WTC11 (cell line): ENCODE results near the gene RBM47. TPM values are rescaled to one million over a fixed set of nuclear protein-coding genes. Genes with fewer than 3 reads are reported as not detected.

Experiments used
- ATAC-seq: fragments of 200-7000 bp; cut with Tn5 transposase; 2 replicates; pipeline ENCODE4 v1.10.0; 2021; ENCODE audit warnings: mild to moderate bottlenecking, moderate library complexity
- CTCF ChIA-PET: fragments of 300-600 bp; sonication (Branson Sonifier 250); formaldehyde crosslinking; loops from one replicate; lab custom pipeline; 2021; ENCODE audit warnings: antibody characterized with exemption; lab: Charles Lee
- POLR2A ChIA-PET: fragments of 350-600 bp; sonication (Branson Sonifier 250); formaldehyde crosslinking; loops from one replicate; lab custom pipeline; 2021; ENCODE audit warnings: antibody characterized with exemption; lab: Charles Lee
- DNase-seq: peaks from one replicate; pipeline ENCODE4 v3.0.0; 2021; ENCODE audit warnings: low spot score
- H3K27ac Mint-ChIP-seq: 2 replicates; pipeline ENCODE4 v1.8.0; 2021; ENCODE audit warnings: mixed read lengths
- H3K27me3 Mint-ChIP-seq: 2 replicates; pipeline ENCODE4 v1.8.0; 2021; ENCODE audit warnings: low read depth, mild to moderate bottlenecking, moderate library complexity, mixed read lengths
- H3K36me3 Mint-ChIP-seq: 2 replicates; pipeline ENCODE4 v1.8.0; 2021; ENCODE audit warnings: mixed read lengths
- H3K4me1 Mint-ChIP-seq: 2 replicates; pipeline ENCODE4 v1.8.0; 2022; ENCODE audit warnings: mixed read lengths
- H3K4me3 Mint-ChIP-seq: 2 replicates; pipeline ENCODE4 v1.8.0; 2021; ENCODE audit warnings: mild to moderate bottlenecking, moderate library complexity, mixed read lengths
- H3K9me3 Mint-ChIP-seq: 2 replicates; pipeline ENCODE4 v1.8.0; 2021; ENCODE audit warnings: mixed read lengths
- CBFB ChIP-seq: sonication (generic); formaldehyde crosslinking; IDR thresholded peaks from 2 replicates; pipeline ENCODE4 v1.8.1; 2022; ENCODE audit warnings: mild to moderate bottlenecking, low read depth, missing genetic modification reagents
- EMX1 ChIP-seq: fragments of 250-450 bp; sonication (Bioruptor Pico); IDR thresholded peaks from 2 replicates; pipeline ENCODE4 v1.8.0; 2021; ENCODE audit warnings: mild to moderate bottlenecking
- FOXP1 ChIP-seq: sonication (generic); formaldehyde crosslinking; IDR thresholded peaks from 2 replicates; pipeline ENCODE4 v1.8.0; 2022; ENCODE audit warnings: missing genetic modification reagents, mild to moderate bottlenecking, moderate library complexity, borderline replicate concordance
- IRF2 ChIP-seq: sonication (generic); formaldehyde crosslinking; IDR thresholded peaks from 2 replicates; pipeline ENCODE4 v1.8.0; 2022; ENCODE audit warnings: low read depth, missing genetic modification reagents, borderline replicate concordance
- JAZF1 ChIP-seq: fragments of 250-450 bp; sonication (Bioruptor Pico); IDR thresholded peaks from 2 replicates; pipeline ENCODE4 v1.9.0; 2021; ENCODE audit warnings: moderate library complexity, mild to moderate bottlenecking, inconsistent platforms
- KAT7 ChIP-seq: sonication (generic); formaldehyde crosslinking; IDR thresholded peaks from 2 replicates; pipeline ENCODE4 v1.8.1; 2023; ENCODE audit warnings: missing genetic modification reagents, mild to moderate bottlenecking, borderline replicate concordance
- MXD4 ChIP-seq: fragments of 250-450 bp; sonication (Bioruptor Pico); IDR thresholded peaks from 2 replicates; pipeline ENCODE4 v1.8.0; 2021; ENCODE audit warnings: mild to moderate bottlenecking, moderate library complexity, borderline replicate concordance
- NFE2L1 ChIP-seq: sonication (generic); formaldehyde crosslinking; IDR thresholded peaks from 2 replicates; pipeline ENCODE4 v1.8.1; 2023; ENCODE audit warnings: missing genetic modification reagents
- NR1H2 ChIP-seq: sonication (generic); formaldehyde crosslinking; IDR thresholded peaks from 2 replicates; pipeline ENCODE4 v1.9.0; 2021; ENCODE audit warnings: mild to moderate bottlenecking, moderate library complexity, missing genetic modification reagents
- NR3C1 ChIP-seq: sonication (generic); formaldehyde crosslinking; conservative IDR thresholded peaks from 2 replicates; pipeline ENCODE4 v1.8.1; 2023; ENCODE audit warnings: low read depth, mild to moderate bottlenecking, missing genetic modification reagents
- RORB ChIP-seq: fragments of 250-450 bp; sonication (Bioruptor Pico); IDR thresholded peaks from 2 replicates; pipeline ENCODE4 v1.9.0; 2021; ENCODE audit warnings: mild to moderate bottlenecking
- TCF7 ChIP-seq: sonication (generic); formaldehyde crosslinking; IDR thresholded peaks from 2 replicates; pipeline ENCODE4 v1.8.0; 2022; ENCODE audit warnings: mild to moderate bottlenecking, low read depth, missing genetic modification reagents, moderate library complexity
- ZBTB21 ChIP-seq: sonication (generic); formaldehyde crosslinking; IDR thresholded peaks from 2 replicates; pipeline ENCODE4 v1.8.1; 2023; ENCODE audit warnings: mild to moderate bottlenecking, missing genetic modification reagents, borderline replicate concordance
- ZNF219 ChIP-seq: sonication (generic); formaldehyde crosslinking; IDR thresholded peaks from 2 replicates; pipeline ENCODE4 v1.8.0; 2023; ENCODE audit warnings: missing genetic modification reagents, mild to moderate bottlenecking, borderline replicate concordance
- ZNF263 ChIP-seq: sonication (generic); formaldehyde crosslinking; IDR thresholded peaks from 2 replicates; pipeline ENCODE4 v1.8.1; 2022; ENCODE audit warnings: low read depth, mild to moderate bottlenecking, moderate library complexity, missing genetic modification reagents
- ZNF423 ChIP-seq: fragments of 250-450 bp; sonication (Bioruptor Pico); IDR thresholded peaks from 2 replicates; pipeline ENCODE4 v2.1.2; 2022; ENCODE audit warnings: mild to moderate bottlenecking, moderate library complexity
- ZNF671 ChIP-seq: fragments of 250-450 bp; sonication (Bioruptor Pico); IDR thresholded peaks from 2 replicates; pipeline ENCODE4 v1.8.0; 2021; ENCODE audit warnings: mild to moderate bottlenecking
- total RNA-seq: library from RNA; stranded (reverse); gene quantifications from 3 replicates; pipeline ENCODE4 v1.2.3, GENCODE V29; 2021
- TF ChIP-seq, protein P1 (sequence below): sonication (generic); formaldehyde crosslinking; conservative IDR thresholded peaks from 2 replicates; pipeline ENCODE4 v1.8.1; 2022; ENCODE audit warnings: mild to moderate bottlenecking, missing genetic modification reagents
- TF ChIP-seq, protein P2 (sequence below): sonication (generic); formaldehyde crosslinking; IDR thresholded peaks from 2 replicates; pipeline ENCODE4 v1.8.1; 2023; ENCODE audit warnings: mild to moderate bottlenecking, missing genetic modification reagents
- TF ChIP-seq, protein P3 (sequence below): sonication (generic); formaldehyde crosslinking; IDR thresholded peaks from 2 replicates; pipeline ENCODE4 v1.8.1; 2022; ENCODE audit warnings: low read depth, mild to moderate bottlenecking, moderate library complexity, missing genetic modification reagents, borderline replicate concordance
- TF ChIP-seq, protein P4 (sequence below): sonication (generic); formaldehyde crosslinking; IDR thresholded peaks from 2 replicates; pipeline ENCODE4 v1.8.0; 2022; ENCODE audit warnings: mild to moderate bottlenecking, missing genetic modification reagents
- TF ChIP-seq, protein P5 (sequence below): sonication (generic); formaldehyde crosslinking; IDR thresholded peaks from 2 replicates; pipeline ENCODE4 v1.8.1; 2022; ENCODE audit warnings: mild to moderate bottlenecking, moderate library complexity, missing genetic modification reagents
- TF ChIP-seq, protein P6 (sequence below): fragments of 250-450 bp; sonication (Bioruptor Pico); IDR thresholded peaks from 2 replicates; pipeline ENCODE4 v2.1.2; 2022; ENCODE audit warnings: mild to moderate bottlenecking, moderate library complexity

Gene RBM47
- total RNA-seq, 1 experiment from 2014 or later: 97.9 TPM

DNA sequence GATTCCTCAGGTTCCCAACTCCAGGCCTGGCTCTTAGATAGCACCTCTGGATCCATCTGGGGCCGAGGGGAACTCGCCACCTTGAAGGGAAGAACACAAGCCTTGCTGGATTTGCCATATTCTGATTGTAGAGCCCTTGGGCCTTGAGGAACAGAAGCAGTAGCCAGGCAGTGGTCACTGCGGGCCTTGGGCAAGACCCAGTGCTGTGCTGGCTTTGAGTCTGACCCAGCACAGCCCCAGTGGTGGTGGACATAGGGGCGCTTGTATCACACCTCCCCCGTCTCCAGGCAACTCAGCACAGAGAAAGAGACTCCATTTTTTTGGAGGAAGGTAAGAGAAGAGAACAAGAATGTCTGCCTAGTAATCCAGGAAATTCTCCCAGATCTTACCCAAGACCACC is 249.0 kb downstream of the RBM47 start:
- CTCF ChIA-PET: no interaction called here
- peaks cover 14% of the 10 kb centered on the region for H3K4me1 Mint-ChIP-seq
- TF ChIP-seq, protein P1, sequence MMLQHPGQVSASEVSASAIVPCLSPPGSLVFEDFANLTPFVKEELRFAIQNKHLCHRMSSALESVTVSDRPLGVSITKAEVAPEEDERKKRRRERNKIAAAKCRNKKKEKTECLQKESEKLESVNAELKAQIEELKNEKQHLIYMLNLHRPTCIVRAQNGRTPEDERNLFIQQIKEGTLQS (CRISPR knock-in tag): no peak
- TF ChIP-seq RORB (no peak), ZNF219 (no peak), KAT7 (CRISPR knock-in tag) (no peak), ZNF423 (CRISPR knock-in tag) (no peak), FOXP1 (CRISPR knock-in tag) (no peak), CBFB (CRISPR knock-in tag) (no peak), TCF7 (CRISPR knock-in tag) (no peak), ZBTB21 (CRISPR knock-in tag) (no peak)
- TF ChIP-seq, protein P2, sequence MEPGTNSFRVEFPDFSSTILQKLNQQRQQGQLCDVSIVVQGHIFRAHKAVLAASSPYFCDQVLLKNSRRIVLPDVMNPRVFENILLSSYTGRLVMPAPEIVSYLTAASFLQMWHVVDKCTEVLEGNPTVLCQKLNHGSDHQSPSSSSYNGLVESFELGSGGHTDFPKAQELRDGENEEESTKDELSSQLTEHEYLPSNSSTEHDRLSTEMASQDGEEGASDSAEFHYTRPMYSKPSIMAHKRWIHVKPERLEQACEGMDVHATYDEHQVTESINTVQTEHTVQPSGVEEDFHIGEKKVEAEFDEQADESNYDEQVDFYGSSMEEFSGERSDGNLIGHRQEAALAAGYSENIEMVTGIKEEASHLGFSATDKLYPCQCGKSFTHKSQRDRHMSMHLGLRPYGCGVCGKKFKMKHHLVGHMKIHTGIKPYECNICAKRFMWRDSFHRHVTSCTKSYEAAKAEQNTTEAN (CRISPR knock-in tag): no peak
- TF ChIP-seq, protein P3, sequence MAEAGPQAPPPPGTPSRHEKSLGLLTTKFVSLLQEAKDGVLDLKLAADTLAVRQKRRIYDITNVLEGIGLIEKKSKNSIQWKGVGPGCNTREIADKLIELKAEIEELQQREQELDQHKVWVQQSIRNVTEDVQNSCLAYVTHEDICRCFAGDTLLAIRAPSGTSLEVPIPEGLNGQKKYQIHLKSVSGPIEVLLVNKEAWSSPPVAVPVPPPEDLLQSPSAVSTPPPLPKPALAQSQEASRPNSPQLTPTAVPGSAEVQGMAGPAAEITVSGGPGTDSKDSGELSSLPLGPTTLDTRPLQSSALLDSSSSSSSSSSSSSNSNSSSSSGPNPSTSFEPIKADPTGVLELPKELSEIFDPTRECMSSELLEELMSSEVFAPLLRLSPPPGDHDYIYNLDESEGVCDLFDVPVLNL: no peak
- TF ChIP-seq, protein P4, sequence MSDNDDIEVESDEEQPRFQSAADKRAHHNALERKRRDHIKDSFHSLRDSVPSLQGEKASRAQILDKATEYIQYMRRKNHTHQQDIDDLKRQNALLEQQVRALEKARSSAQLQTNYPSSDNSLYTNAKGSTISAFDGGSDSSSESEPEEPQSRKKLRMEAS (CRISPR knock-in tag): no peak
- TF ChIP-seq, protein P5, sequence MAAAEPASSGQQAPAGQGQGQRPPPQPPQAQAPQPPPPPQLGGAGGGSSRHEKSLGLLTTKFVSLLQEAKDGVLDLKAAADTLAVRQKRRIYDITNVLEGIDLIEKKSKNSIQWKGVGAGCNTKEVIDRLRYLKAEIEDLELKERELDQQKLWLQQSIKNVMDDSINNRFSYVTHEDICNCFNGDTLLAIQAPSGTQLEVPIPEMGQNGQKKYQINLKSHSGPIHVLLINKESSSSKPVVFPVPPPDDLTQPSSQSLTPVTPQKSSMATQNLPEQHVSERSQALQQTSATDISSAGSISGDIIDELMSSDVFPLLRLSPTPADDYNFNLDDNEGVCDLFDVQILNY: no peak
- no peak for ATAC-seq
- H3K9me3 Mint-ChIP-seq: no peaks in the 10 kb centered on the region
- no peak overlapping the region for H3K4me3 Mint-ChIP-seq
- H3K27ac Mint-ChIP-seq: no peak overlapping the region
- peaks cover 3% of the 10 kb centered on the region; the same call in 1 of the 2 replicates for H3K27me3 Mint-ChIP-seq
- H3K36me3 Mint-ChIP-seq: no peaks in the 10 kb centered on the region
- POLR2A ChIA-PET: no interaction called here
- DNase-seq: no peak

DNA sequence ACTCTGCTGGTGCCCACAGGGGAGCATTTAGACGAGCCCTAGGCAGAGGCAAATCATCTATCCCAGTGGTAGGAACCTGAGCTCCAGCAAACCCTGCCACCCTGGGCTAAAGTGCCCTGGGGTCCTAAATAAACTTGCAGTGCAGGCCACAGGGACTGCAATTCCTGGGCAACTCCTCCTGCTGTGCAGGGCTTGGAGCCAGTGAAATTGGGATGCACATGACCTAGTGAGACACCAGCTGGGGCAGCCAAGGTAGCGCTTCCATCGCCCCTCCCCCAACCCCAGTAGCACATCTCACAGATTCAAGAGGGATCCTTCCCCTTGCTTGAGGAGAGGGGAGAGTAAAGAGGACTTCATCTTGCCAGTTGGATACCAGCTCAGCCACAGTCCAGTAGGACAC is 250.4 kb downstream of the RBM47 start:
- Mint-ChIP-seq H3K27ac (no peak overlapping the region), H3K4me1 (peaks cover 11% of the 10 kb centered on the region), H3K9me3 (no peaks in the 10 kb centered on the region), H3K4me3 (no peak overlapping the region), H3K36me3 (no peaks in the 10 kb centered on the region), H3K27me3 (peaks cover 3% of the 10 kb centered on the region; the same call in 1 of the 2 replicates)
- TF ChIP-seq NR3C1 (CRISPR knock-in tag): no peak
- TF ChIP-seq MXD4 (CRISPR knock-in tag): no peak
- TF ChIP-seq ZNF671 (CRISPR knock-in tag): no peak
- no peak for TF ChIP-seq RORB
- TF ChIP-seq NFE2L1: no peak
- no peak for TF ChIP-seq JAZF1 (CRISPR knock-in tag)
- no peak for TF ChIP-seq IRF2 (CRISPR knock-in tag)
- TF ChIP-seq, protein P6, sequence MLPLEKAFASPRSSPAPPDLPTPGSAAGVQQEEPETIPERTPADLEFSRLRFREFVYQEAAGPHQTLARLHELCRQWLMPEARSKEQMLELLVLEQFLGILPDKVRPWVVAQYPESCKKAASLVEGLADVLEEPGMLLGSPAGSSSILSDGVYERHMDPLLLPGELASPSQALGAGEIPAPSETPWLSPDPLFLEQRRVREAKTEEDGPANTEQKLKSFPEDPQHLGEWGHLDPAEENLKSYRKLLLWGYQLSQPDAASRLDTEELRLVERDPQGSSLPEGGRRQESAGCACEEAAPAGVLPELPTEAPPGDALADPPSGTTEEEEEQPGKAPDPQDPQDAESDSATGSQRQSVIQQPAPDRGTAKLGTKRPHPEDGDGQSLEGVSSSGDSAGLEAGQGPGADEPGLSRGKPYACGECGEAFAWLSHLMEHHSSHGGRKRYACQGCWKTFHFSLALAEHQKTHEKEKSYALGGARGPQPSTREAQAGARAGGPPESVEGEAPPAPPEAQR (CRISPR knock-in tag): no peak
- TF ChIP-seq NR1H2: no peak
- TF ChIP-seq EMX1 (CRISPR knock-in tag): no peak
- TF ChIP-seq ZNF423 (CRISPR knock-in tag): no peak
- no peak for TF ChIP-seq CBFB (CRISPR knock-in tag)
- TF ChIP-seq, protein P3: no peak
- TF ChIP-seq ZNF263 (CRISPR knock-in tag): no peak
- ChIA-PET CTCF (interaction anchor here (0.5 to 1.8 kb wide), 2 partner anchors 62 to 254 kb away, joined by 3 to 5 read pairs; no protein-coding TSS in a partner anchor), POLR2A (no interaction called here)
- peak; percentile 19 for DNase-seq
- ATAC-seq: peak; percentile 38; the same call in 1 of the 2 replicates
